Activated CD4-positive, alpha-beta T cell treated with anti-CD3 and anti-CD28 coated beads for 24 hours (primary cell): ENCODE measurements around the gene ASPG.

Experiments
- DNase-seq, 2 donors: peaks; one replicate each; pipeline ENCODE4 v3.0.0-alpha.2; 2020; ENCODE audit warnings: low read depth in 2 of 2

The ASPG gene

DNA sequence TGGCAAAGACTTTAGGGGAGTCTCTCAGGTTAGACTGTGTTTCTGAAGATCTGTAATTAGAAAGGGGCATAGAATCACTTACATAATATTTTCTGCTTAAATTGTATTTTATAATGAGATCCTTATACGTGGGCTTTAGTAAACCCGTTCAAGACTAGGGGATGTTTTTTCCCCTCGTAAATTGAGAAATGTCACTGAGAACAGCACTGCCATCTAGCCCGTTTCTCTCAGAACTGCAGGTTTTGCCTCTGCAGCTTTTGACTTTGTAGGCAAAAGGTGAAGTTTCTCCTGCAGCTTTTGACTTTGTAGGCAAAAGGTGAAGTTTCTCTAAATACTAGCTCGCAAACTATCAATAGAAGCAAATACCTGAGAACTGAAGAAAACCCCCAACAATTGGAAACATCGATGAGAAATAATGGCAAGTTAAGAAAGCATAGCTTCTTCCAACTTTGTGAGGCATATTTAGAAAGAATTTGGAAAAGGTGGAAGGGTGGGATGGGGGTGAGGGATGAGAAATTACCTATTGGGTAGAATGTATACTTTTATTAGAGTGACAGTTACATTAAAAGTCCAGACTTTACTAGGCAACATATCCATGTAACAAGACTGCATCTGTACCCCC, 9.9 kb upstream of the ASPG start:
- DNase-seq, result no peak

- no peak for DNase-seq
These were observed 8.8 kb upstream of the ASPG start for GRCh38 chr14:104076743-104077142.

DNA sequence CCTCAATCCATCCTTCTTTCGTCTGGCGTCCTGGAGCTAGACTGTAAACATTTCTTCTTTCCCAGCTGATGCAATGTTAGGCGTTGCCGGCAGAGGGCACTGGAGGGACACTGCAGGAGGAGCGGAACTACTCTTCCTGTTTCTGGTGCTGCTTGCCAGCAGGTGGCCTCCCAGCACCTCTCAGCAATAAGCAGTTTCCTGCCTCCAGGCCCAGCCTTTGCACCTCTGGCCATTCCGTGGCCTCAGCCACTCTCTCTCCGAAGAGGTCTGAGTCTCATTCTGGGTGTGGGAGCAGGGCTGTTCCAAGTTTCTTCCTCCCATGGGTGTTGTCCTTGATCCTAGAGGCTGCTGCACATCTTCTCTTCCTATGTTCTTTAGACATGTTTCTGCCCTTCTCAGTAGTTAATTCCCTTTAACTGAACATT, 7.5 kb upstream of the ASPG start:
- DNase-seq, result peak; percentile 76 to 80

DNA sequence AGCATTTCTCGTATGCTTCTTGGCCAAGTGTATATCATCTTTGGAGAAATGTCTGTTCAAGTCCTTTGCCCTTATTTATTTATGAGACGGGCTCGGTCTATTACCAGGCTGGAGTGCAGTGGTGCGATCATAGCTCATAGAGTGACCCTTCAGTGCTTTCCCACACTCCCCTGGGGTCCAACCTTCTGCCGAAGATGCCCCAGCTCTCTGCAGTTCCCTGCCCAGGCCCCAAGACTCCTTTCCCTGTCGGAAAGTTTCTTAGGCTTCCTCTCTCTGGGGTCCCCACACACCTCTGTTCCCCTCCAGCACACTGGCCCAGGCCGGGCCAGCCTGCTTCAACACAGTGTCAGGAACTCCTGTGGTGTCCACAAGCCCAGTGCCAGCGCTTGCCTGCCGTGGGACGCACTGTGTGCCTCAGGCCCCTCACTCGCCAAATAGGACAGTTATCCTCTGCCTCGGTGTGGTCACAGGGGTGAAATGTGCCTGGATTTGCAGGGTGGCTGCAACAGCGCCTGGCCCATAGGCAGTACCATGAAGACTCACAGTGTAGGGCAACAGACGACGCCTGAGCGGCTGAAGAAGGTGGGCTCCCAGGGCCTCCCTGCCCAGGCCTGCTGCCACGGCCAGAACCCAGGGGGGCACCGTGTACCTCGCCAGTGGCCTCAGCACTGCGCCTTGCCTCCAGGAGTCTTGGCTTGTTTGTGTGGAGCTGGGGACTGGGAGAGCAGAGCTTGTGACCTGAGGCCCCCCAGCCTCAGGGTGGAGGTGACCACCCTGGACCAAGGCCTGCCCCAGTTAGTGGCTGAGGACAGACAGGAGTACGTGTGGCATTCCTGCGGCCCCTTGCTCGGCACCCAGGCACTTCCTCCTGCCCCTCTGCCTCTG, 4.9 kb upstream of the ASPG start:
- no peak for DNase-seq

- no peak for DNase-seq
These were observed 4.2 kb upstream of the ASPG start for GRCh38 chr14:104081261-104081835.

DNA sequence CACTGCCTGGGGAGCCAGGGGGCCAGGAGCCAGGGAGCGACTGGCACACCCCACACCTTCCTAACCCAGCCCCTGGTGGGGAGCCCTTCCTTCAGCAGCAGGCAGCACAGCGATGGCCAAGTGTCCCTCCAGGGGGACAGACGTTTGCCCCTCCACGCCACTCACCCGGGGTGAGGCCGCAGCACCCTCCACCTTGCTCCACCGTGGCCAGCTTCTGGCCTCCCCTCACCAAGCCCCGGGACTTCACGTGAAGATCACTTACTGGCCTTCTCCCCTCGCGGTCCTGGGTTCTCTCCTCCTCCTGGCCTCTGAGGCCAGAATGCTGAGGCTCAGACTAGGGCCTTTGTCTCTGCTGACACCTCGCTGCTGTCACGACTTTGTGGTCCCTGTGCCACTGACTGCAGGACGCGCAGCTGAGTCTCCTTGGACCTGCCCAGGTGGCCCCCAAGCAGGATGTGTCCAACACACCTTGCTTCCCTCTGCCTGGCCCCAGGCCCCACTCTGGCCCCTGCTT, 3.5 kb upstream of the ASPG start:
- DNase-seq, result no peak

- no peak for DNase-seq
These were observed 2.7 kb upstream of the ASPG start for GRCh38 chr14:104082807-104083206.

- no peak for DNase-seq
These were observed 1.1 kb upstream of the ASPG start for GRCh38 chr14:104084251-104085002.

- DNase-seq, result no peak
These were observed 345 bp downstream of the ASPG start for GRCh38 chr14:104085889-104086201.

GRCh38 chr14:104086210-104086660, 735 bp downstream of the ASPG start:
- DNase-seq, result no peak

DNA sequence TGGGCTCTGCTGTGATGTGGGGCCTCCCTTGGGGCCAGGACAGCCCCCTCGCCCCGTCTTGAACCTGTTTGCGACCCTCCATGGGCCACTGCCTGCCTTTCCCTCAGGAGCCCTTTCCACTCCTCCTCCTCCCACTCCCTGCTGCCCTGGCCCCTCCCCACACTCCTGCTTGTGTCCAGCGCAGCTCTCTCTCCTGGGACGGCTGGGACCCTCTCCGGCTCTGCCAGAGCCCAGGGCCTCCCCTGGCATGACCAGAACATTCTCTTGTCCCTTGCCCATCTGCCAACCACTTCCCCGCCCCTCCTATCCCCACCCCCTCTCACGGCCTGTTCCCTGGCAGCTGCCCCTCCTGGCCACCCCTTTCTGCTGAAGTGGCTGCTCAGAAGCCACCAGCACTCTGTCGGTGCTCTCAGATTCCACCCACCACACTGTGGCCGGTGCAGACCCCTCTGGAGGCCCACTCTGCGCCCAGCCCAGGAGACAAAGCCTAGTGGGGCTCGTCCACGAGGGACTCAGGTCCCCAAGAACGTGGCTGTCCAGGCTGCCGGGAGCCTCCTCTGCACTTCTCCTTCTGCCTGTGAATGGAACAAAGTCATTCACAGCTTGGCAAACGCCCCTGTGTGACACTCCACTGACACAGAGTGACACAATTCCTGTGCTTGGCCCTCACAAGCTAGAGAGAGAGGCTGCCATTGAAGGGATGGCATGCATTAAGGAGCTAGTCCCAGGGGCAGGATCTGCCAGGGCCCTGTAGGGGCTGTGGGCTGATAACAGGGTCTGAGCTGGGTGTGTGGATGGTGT, 1.4 kb downstream of the ASPG start:
- DNase-seq, result no peak

DNA sequence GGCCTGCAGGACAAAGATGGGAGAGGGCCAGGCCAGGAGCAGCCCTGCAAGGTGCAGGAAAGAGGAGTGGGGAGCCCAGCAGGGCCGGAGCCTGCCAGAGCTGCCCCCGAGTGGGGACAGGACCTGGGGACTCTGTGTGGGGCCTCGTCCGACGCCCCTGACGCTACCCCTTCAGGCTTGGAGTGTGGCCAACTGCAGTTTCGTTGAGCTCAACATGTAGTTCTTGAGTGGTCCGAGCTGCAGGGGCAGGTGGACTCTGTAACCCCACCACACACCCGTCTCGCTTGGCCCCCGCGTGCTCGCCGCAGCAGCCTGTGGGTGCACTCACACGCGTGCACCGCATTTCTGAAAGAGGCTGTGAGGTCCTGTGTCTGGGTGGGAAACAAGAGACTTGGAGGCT, 2.0 kb downstream of the ASPG start:
- DNase-seq, result no peak

DNA sequence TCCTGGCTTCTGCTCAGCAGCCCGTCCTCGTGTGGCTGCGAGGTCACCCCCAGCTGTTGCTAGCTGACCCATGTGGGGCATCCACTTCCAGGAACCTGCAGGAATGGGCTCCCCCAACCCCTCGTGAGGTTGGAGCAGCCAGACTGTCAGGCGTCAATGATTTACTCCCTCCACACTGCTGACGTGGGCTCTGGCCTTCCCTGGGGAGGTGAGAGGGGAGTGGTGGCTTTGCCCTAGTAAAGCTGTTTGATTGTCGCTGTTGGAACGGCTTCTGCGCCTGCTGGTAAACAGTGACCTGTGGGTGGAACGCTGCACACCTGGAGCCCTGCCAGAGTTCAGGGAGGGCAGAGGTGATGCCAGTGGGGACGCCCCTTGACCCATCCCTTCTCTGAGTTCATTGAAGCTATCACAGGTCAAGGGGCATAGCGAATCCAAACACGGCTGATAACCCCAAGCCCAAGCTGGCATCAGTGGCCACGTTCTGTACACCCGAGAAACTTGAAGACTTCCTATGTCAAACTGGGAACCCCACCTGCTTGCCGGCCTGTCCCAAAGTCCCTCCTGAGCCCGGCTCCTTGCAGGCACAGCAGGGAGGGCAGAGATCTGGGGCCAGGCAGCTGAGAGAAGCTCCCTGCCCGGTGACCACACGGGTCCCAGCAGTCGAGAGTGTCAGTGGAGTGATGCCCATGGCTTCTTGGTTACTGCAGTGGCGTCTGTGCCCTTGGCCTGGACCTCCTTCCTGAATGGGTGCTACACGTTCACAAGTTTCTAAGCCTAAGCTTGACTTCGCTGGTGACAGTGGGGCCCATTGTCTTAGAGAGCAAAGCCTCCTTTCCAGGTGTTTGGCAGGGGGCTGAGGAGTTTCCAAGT, 2.7 kb downstream of the ASPG start:
- DNase-seq, result no peak

DNA sequence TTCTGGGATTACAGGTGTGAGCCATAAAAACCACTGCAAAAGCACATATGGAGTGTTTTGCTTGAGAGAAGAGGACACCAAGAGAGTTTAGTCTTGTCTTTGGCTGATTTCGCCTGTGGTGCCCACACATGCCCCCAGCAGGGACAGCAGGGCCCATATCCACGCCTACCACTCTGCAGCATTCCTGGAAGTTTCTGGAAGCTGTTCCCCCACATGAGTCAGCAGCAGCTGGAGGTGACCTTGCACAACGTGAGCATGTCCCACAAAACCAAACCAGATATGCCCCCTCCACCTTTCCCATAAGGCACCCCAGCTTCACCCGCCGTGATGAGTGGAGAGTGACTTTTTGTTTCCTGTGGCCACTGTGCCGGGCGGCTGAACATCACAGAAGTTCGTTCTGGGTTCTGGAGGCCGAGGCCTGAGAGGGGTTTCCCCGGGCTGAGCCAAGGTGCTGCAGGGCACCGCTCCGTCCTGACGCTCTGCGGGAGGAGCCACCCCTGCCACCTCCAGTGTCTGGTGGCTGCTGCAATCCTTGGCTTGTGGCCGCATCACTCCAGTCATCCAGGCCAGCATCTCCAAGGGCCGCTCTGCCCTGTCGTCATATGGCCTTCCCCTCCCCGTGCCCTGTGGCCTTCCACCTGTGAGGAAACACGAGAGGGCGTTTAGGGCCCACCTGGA, 4.7 kb downstream of the ASPG start:
- DNase-seq, result no peak

GRCh38 chr14:104091061-104091926, 5.8 kb downstream of the ASPG start:
- DNase-seq, result no peak

GRCh38 chr14:104091927-104092771, 6.6 kb downstream of the ASPG start:
- DNase-seq, result no peak

- DNase-seq, result no peak
These were observed 7.4 kb downstream of the ASPG start for GRCh38 chr14:104092931-104093365.
